ENCODE data around the gene CPPED1. TPM values are rescaled to one million over a fixed set of nuclear protein-coding genes. Genes with fewer than 3 reads are reported as not detected.

Gene CPPED1, protein sequence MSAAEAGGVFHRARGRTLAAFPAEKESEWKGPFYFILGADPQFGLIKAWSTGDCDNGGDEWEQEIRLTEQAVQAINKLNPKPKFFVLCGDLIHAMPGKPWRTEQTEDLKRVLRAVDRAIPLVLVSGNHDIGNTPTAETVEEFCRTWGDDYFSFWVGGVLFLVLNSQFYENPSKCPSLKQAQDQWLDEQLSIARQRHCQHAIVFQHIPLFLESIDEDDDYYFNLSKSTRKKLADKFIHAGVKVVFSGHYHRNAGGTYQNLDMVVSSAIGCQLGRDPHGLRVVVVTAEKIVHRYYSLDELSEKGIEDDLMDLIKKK
- 21.4 and 31.2 TPM in 2 replicates for total RNA-seq

DNA sequence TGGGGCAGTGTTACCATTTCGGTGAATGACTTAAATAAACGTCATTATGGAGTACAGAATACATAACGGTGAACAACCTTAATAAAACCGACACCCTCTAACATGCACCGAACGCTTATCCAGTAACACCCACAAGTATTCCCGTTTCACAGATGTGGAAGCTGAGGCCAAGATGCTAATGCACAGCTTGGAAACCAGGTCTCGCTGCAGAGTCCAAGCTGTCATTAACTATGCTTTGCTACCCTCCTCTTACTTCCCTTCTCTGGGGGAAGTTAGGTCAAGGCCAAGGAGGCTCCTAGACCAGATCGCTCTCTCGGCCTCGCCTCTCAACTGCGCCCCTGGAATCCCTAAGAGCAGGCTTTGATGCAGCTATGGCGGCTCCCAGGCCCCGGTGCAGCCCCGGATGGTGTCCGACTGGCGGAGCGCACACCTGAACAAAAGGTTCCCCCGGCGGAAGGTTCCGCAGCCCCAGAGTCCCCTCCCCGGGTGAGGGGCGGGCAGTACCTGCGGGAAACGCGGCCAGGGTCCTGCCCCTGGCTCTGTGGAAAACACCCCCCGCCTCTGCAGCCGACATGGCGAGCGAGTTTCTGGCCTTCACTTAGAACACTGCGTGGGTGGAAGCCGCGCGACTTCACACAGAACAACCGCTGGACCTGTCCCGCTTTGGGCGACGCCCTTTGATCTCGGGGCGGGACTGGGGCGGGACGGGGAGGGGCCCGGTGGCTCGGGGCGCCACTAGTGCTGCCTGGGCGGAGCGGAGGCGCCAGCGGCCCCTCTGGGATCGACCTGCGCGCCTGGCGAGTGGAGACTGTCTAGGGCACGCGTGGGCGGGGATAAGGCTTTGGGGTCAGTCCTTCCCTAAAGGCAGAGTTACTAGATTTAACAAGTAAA, at the start of gene CPPED1:
CPPED1 (minus strand) TSS at position 685 of the 891 bp plus-strand sequence; CDS start at position 574, 111 bp downstream.
- H3K4me3 ChIP-seq (ENCODE audit: insufficient read depth, low read length) = peak within 1 kb of the TSS; percentile 77

DNA sequence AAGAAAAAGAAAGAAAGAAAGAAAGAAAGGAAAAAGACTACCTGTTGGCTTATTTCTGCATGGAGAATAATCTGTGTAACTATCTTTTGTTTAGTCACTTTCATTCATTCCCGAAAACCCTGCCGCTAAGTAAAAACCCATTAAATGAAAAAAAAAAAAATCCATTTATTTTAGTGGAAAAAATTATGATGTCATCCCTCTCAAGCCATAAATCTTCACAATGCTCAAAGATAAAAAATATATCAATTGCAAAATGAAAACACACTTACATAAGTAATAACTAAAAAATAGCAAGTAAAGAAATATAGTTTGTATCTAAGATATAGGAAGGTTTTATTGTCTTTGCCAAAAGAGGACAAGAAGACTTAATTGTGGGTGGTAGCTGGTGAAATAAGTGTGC, 46.5 kb upstream of the CPPED1 start:
- H3K9me3 ChIP-seq (ENCODE audit: low read depth, low read length) = no peaks in the 10 kb centered on the region
- TF ChIP-seq, protein P1, sequence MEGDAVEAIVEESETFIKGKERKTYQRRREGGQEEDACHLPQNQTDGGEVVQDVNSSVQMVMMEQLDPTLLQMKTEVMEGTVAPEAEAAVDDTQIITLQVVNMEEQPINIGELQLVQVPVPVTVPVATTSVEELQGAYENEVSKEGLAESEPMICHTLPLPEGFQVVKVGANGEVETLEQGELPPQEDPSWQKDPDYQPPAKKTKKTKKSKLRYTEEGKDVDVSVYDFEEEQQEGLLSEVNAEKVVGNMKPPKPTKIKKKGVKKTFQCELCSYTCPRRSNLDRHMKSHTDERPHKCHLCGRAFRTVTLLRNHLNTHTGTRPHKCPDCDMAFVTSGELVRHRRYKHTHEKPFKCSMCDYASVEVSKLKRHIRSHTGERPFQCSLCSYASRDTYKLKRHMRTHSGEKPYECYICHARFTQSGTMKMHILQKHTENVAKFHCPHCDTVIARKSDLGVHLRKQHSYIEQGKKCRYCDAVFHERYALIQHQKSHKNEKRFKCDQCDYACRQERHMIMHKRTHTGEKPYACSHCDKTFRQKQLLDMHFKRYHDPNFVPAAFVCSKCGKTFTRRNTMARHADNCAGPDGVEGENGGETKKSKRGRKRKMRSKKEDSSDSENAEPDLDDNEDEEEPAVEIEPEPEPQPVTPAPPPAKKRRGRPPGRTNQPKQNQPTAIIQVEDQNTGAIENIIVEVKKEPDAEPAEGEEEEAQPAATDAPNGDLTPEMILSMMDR (IDR thresholded peaks at IDR 0.05; ENCODE audit: extremely low read depth, low read depth, low read length) = no peak
- no peaks in the 10 kb centered on the region for H4K20me1 ChIP-seq (ENCODE audit: insufficient read depth, low read length)
- no peaks in the 10 kb centered on the region for H3K79me2 ChIP-seq (ENCODE audit: insufficient read depth, low read length)
- H3K27ac ChIP-seq (ENCODE audit: low read depth, low read length) = no peak overlapping the region
- H3K4me1 ChIP-seq (ENCODE audit: insufficient read depth, low read length) = no peaks in the 10 kb centered on the region
- H3K27me3 ChIP-seq (ENCODE audit: insufficient read depth, low read length) = no peaks in the 10 kb centered on the region
- H3K4me2 ChIP-seq (ENCODE audit: insufficient read depth, low read length) = no peak overlapping the region
- H3K36me3 ChIP-seq (ENCODE audit: insufficient read depth, low read length) = no peaks in the 10 kb centered on the region
- H2AFZ ChIP-seq (ENCODE audit: low read length) = no peak overlapping the region
- H3K4me3 ChIP-seq (ENCODE audit: insufficient read depth, low read length) = no peak overlapping the region
- no peak for DNase-seq (ENCODE audit: insufficient read length, low spot score, missing footprints)

More for the DNA sequence above, at the start of gene CPPED1:
- peaks cover 34% of the 10 kb centered on the region for H3K4me1 ChIP-seq (ENCODE audit: insufficient read depth, low read length)
- H3K9me3 ChIP-seq (ENCODE audit: low read depth, low read length) = no peaks in the 10 kb centered on the region
- peak within 1 kb of the TSS; percentile 89 for H2AFZ ChIP-seq (ENCODE audit: low read length)
- H3K27ac ChIP-seq (ENCODE audit: low read depth, low read length) = peak within 1 kb of the TSS; percentile 93
- TF ChIP-seq, protein P1 (IDR thresholded peaks at IDR 0.05; ENCODE audit: extremely low read depth, low read depth, low read length) = no peak
- no peaks in the 10 kb centered on the region for H3K27me3 ChIP-seq (ENCODE audit: insufficient read depth, low read length)
- no peaks in the 10 kb centered on the region for H3K36me3 ChIP-seq (ENCODE audit: insufficient read depth, low read length)
- peak; percentile 97 for DNase-seq (ENCODE audit: insufficient read length, low spot score, missing footprints)
- H3K4me2 ChIP-seq (ENCODE audit: insufficient read depth, low read length) = peak within 1 kb of the TSS; percentile 82
- H3K79me2 ChIP-seq (ENCODE audit: insufficient read depth, low read length) = peaks cover 36% of the 10 kb centered on the region
- H4K20me1 ChIP-seq (ENCODE audit: insufficient read depth, low read length) = no peaks in the 10 kb centered on the region

DNA sequence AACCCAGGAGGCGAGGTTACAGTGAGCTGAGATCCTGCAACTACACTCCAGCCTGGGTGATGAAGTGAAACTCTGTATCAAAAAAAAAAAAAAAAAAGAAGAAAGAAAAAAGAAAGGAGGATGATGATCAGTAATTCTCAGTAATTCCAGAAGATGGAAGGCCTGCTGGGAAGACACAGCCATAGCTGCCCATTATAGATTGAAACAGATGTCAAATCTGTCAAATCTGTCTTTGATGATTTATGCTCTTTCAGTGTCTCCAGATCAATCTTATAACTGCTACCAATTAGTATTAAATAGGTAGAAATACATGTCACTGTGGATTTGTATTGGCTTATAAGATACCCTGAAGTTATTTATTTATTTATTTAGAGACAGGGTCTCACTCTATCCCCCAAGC, 42.9 kb upstream of the CPPED1 start:
- Histone ChIP-seq H3K9me3 (ENCODE audit: low read depth, low read length) (no peaks in the 10 kb centered on the region), H3K4me3 (ENCODE audit: insufficient read depth, low read length) (no peak overlapping the region), H3K36me3 (ENCODE audit: insufficient read depth, low read length) (no peaks in the 10 kb centered on the region), H2AFZ (ENCODE audit: low read length) (no peak overlapping the region), H3K4me2 (ENCODE audit: insufficient read depth, low read length) (no peak overlapping the region), H4K20me1 (ENCODE audit: insufficient read depth, low read length) (no peaks in the 10 kb centered on the region), H3K4me1 (ENCODE audit: insufficient read depth, low read length) (no peaks in the 10 kb centered on the region), H3K79me2 (ENCODE audit: insufficient read depth, low read length) (no peaks in the 10 kb centered on the region), H3K27ac (ENCODE audit: low read depth, low read length) (no peak overlapping the region), H3K27me3 (ENCODE audit: insufficient read depth, low read length) (no peaks in the 10 kb centered on the region)
- TF ChIP-seq, protein P1 (IDR thresholded peaks at IDR 0.05; ENCODE audit: extremely low read depth, low read depth, low read length) = no peak
- DNase-seq (ENCODE audit: insufficient read length, low spot score, missing footprints) = no peak

DNA sequence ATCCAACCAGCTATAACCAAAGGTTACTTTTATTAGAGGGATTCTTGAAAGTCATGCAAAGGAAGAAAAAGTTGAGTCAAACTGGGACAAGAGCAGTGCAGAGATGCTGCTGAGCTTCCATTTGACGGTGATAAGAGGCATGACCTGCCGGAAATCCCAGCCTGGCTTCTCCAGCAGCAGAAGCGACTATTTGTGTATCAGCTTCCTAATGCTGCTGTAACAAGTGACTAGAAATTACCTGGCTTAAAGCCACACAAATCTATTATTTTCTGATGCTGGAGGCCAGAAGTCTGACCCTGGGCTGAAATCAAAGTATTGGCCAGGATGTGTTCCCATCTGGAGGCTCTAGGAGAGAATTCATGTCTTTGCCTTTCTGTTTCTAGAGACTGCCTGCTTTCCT, 41.6 kb upstream of the CPPED1 start:
- Histone ChIP-seq H3K4me2 (ENCODE audit: insufficient read depth, low read length) (no peak overlapping the region), H3K4me1 (ENCODE audit: insufficient read depth, low read length) (no peaks in the 10 kb centered on the region)
- no peak for DNase-seq (ENCODE audit: insufficient read length, low spot score, missing footprints)

More for the DNA sequence above, 41.6 kb upstream of the CPPED1 start:
- Histone ChIP-seq H3K79me2 (ENCODE audit: insufficient read depth, low read length) (no peaks in the 10 kb centered on the region), H4K20me1 (ENCODE audit: insufficient read depth, low read length) (no peaks in the 10 kb centered on the region), H3K9me3 (ENCODE audit: low read depth, low read length) (no peaks in the 10 kb centered on the region), H3K27ac (ENCODE audit: low read depth, low read length) (no peak overlapping the region), H3K36me3 (ENCODE audit: insufficient read depth, low read length) (no peaks in the 10 kb centered on the region), H3K27me3 (ENCODE audit: insufficient read depth, low read length) (no peaks in the 10 kb centered on the region), H3K4me3 (ENCODE audit: insufficient read depth, low read length) (no peak overlapping the region), H2AFZ (ENCODE audit: low read length) (no peak overlapping the region)
- TF ChIP-seq, protein P1 (IDR thresholded peaks at IDR 0.05; ENCODE audit: extremely low read depth, low read depth, low read length) = no peak
